Hematopoietic multipotent progenitor cell treated with erythropoietin and hydrocortisone succinate and interleukin-3 and kit ligand, for 17 days (in vitro differentiated cells): ENCODE measurements around the gene CFAP97D2.

Experiments used
- DNase-seq: peaks from one replicate; pipeline ENCODE4 v3.0.0-alpha.2; 2015; ENCODE audit warnings: low spot score

Gene CFAP97D2

DNA sequence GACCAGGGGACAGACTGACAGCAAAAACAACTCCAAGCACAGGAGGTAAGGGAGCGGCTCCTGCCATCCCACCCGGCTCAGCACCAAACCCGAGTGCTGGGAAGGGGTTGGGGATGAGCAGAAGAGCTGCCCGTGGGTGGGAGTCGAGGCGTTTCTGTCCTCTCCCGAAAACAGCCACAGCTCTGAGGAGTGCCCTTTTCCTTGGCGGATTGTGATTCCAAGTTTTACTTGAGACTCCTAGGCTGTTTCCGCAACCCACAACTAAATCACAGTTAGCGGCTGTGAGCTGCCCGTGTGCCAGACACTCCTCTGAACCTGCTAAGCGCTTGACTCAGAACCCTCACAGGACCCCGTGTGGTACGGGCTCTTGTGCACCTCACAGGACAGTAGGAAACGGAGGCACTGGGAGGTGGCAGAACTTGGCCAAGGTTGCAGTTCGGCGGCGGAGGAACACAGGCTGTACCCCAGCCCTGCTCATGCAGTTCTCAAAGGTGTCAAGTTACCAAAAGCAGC lies 21.4 kb downstream of the CFAP97D2 start:
- DNase-seq: no peak

DNA sequence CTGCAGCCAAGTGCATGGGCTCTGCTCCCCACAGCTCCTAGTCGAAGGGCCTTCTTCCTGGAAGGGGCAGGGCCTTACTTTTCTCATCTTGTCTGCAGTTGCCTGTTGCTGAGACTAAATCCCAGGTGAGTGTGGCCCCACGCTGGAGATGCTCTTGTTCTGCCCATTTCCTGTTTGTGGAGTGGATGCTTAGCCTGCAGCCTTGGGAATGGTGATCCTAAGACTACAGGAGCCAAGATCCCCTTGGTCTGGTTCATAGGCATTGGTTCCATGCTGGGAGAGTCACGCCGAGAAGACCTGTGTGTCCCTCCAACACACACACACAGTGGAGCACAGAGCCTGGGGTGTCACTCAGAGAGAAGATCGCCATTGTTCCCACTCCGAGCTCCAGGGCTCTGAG lies 23.5 kb downstream of the CFAP97D2 start:
- no peak for DNase-seq

DNA sequence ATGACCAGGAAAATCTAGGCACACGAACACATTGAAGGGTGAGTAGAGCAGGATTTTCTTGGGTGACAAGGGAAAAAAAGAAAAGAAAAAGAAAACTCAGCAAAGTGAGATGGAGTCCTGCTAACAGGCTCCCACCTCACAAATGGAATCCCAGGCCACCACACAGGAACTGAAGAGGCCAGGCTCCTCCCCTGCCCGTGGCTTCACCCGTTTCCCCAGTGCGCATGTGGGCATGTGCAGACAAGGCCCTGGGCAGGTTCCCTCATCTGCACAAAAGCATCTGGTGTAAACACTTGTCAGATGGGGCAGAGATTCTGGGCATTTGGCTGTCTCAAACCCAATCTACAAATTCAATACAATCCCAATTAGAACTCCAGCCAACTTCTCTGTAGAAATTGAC lies 24.5 kb downstream of the CFAP97D2 start:
- no peak for DNase-seq

GRCh38 chr13:114204894-114205293 lies 25.8 kb downstream of the CFAP97D2 start:
- no peak for DNase-seq

DNA sequence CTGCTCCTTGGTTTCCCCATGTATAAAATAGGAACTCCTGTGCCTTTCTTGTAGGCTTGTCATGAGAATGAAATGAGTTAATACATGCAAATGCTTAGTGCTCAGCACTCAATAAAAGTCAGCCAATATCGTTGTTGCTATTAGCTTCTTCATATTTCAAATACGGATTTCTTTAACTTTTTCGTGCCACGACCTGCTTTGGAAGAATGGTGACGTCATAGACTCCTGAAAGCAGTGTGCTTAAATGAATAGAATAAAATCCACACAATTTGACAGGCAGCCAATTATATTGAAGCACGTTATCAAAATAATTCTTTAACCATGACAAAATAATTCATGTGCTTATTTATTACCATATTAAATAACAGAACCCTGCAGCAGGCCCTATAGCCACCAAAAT lies 29.1 kb downstream of the CFAP97D2 start:
- no peak for DNase-seq

DNA sequence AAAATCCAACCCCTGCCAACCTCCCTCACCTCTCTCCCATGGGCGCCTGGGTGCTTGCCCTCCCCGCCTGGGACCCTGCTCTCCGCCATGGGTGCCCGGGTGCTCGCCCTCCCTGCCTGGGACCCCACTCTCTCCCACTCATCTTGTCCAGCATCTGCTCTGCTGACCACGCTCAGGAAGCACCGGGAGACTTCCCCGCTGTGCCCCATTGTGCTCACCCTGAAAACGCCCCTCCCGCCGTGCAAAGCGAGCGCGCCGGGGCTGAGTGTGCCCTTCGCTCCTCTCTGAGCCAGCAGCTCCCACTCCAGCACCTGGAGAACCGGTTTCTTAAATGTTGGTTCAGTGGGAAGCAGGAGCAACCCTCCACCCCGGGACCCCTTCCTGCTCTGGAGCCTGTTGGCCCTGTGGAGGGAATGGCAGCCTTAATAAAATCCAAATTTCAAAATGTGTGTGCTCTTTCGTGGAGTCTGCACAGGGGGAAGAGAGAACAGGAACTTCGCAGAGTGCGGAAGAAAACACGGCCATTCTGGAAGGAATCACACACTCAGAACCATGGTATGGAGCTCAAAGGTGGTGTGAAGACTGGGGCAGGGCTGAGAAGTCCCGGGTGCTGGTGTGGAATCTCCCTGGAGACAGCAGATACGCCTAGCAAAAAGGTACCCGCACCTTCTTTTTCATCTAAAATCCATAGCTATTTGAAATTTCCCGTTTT lies 32.5 kb downstream of the CFAP97D2 start:
- DNase-seq: no peak

- DNase-seq: no peak
These were observed 33.1 kb downstream of the CFAP97D2 start for GRCh38 chr13:114212158-114212495.

- DNase-seq: no peak
These were observed 34.9 kb downstream of the CFAP97D2 start for GRCh38 chr13:114213980-114214379.

DNA sequence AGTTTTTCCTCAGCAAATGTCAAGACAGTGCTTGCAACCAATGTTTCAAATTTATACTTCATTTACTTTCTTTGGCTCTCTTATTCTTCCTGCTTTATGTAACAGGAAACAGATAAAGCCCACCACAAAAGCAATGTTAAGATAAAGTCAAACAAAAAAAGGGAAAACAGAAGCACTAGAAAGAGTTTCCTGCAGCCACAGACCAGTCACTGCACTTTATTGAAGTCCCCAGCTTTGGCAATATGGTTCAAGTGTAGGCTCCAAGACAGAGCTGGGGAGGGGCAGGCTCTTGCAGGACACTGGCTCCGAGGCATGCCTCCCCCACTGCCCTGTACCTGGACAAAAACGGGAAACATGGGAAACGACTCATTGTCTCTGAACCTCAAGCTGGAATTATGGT lies 40.3 kb downstream of the CFAP97D2 start:
- no peak for DNase-seq

DNA sequence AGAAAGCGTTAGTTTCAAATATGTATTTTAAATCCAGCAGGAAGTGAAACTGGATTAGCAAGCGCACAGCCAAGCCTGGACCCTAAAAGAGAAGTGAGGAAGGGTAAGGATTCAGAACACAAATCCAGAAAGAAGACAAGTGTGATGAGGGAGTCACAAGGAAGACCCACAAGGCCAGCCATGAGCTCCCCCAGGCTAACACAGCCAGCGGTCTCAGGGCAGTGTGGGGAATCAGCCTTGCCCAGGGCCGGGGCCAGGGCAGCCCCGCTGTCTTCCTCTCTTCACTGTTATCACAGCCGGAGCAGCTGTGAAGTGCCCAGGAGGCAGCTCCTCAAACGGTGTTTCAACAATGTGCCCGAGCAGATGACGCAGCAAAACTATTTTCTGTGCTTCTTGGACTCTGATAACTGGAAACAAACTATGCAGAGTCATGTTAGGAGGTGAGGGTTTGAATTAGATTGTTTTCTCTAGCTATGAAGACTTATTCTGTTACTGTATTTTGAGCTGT lies 43.5 kb downstream of the CFAP97D2 start:
- peak; percentile 90 for DNase-seq

DNA sequence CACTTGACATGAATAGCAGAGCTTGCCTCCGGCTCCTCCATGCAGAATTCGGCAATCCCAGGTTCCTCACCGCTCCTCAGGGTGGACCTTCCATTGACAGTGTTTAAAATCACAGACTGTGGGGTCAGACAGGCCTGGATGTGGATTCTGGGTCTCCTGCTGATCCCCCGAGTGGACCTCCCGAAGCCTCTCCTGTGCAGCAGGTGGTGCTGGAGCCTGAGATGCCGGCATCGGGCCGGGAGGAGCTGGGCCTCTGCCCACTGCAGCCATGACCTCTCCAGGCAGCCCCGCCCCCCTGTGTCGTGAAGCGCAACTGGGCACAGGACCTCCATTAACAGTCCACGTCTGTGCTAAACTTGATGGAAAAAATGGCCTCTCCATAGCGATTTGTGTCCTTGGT lies 45.1 kb downstream of the CFAP97D2 start:
- no peak for DNase-seq

- no peak for DNase-seq
These were observed 46.6 kb downstream of the CFAP97D2 start for GRCh38 chr13:114225610-114226009.

DNA sequence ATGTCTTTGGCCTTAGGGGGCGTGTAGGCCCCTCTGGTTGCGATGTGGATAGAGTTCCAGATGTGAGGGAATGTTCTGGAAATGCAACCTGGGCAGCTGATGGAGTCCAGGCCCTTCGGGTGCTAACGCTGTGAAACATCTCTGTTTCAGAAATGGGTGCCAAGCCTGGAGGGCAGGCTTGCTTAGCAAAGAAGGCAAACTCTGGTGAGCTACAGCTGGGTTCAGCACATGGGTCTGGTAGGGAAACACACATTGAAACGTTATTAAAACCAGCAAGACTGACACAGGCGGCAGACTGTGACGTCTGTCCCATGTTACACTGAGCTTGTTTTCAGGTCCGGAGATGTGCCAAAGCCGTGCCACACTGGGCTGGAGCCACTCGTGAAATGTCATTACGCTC lies 47.0 kb downstream of the CFAP97D2 start:
- DNase-seq: no peak

GRCh38 chr13:114226699-114227323 lies 47.8 kb downstream of the CFAP97D2 start:
- peak; percentile 90 for DNase-seq

- DNase-seq: no peak
These were observed 48.5 kb downstream of the CFAP97D2 start for GRCh38 chr13:114227528-114227927.

- DNase-seq: no peak
These were observed 49.1 kb downstream of the CFAP97D2 start for GRCh38 chr13:114228176-114228575.

- DNase-seq: no peak
These were observed 50.4 kb downstream of the CFAP97D2 start for GRCh38 chr13:114229506-114229905.

DNA sequence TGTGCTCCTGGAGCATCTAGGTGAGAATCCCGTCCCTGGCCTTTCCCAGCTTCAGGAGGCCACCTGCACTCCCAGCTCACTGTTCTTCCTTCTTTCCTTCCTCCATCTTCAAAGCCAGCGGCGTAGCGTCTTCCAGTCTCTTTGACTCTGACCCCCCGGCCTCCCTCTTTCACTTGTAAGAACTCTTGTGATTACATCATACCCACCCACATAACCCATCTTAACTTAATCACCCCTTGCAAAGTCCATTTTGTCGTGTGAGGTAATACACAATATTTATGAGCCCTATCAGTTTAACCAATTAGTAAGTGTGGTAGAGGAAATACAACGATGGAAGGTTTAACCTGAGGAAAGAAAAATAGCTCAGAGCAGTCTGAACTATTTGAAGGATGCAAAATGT lies 51.1 kb downstream of the CFAP97D2 start:
- no peak for DNase-seq

- DNase-seq: no peak
These were observed 51.5 kb downstream of the CFAP97D2 start for GRCh38 chr13:114230575-114230974.

- no peak for DNase-seq
These were observed 52.8 kb downstream of the CFAP97D2 start for GRCh38 chr13:114231886-114232285.

GRCh38 chr13:114234266-114234644 lies 55.2 kb downstream of the CFAP97D2 start:
- no peak for DNase-seq

DNA sequence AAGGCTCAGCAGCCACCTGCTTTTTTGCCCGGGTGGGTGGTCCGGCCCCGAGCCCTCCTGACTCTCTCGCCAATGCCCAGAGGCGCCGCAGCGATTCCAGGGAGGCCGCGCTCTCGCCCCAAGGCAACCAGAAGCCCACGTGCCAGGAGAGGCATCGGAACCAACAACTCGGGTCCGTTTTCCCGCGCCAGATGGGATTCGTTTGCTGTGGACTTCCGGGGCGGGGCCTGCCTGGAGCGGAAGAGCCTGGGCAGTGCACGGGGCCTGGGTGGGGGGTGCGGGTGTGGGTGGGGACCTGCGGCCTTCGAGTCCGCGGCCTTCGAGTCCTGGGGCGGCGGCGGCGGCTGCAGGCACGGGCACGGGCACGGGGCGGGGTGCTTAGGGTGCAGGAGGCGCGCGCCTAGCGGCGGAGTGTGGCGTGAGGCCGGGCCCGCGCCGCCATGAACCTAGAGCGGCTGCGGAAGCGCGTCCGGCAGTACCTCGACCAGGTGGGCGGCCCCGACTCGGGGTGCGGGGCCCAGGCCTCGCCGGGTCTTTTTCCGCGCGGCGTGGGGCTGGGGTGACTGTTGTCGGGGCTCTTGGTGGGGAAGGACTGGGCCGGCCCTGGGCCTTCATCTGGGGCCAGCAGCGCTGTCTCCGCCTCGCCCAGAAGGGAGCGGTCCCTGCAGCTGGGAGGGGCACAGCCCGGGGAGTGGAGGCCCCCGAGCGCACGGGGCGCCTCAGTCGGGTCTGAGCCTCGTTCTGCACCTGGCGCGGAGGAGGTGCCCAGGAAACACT lies 55.8 kb downstream of the CFAP97D2 start, which contains the start of gene CDC16:
Gene CDC16 (plus strand): TSS at position 253 of the 777 bp plus-strand sequence. CDS start 188 bp downstream, at position 441.
- peak; percentile 87 for DNase-seq

GRCh38 chr13:114235697-114236096 lies 56.6 kb downstream of the CFAP97D2 start:
- DNase-seq: peak; percentile 24
